DMS 273 treated with DMSO at 0.1 percent for 48 hours (cell line): ENCODE data around the gene PTMA.
A peak's percentile ranks its signal among the peaks of the same experiment; 100 is the strongest.
"Not testable (repeated sequence)": the region's sequence is repeated elsewhere in the genome, so short reads cannot be mapped to it uniquely, and the experiment has no call there.

Experiments
- DNase-seq: peaks from one replicate; lab custom pipeline; 2025; lab: John Stamatoyannopoulos, UW

PTMA gene

DNA sequence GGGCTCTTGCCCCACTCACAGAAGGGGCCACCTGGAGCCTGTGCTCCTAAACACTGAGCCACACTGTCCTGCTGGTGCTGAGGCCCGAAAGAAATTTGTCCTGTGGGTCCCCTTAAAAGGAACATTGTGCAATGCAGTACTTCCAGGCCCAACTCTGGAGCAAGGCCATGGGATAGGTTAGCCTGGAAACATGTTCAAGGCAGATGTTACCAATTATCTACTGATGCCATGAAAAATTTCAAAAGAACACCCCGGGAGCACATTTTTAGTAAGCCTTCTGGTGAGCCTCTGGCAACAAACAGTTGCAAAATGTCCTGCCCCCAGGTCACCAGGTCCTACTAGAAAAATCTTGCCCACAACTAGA, 12.3 kb upstream of the PTMA start:
- no peak for DNase-seq

- no peak for DNase-seq
Observed at GRCh38 chr2:231699006-231699405, 9.3 kb upstream of the PTMA start.

GRCh38 chr2:231701456-231702373, 6.6 kb upstream of the PTMA start:
- peak; percentile 59 for DNase-seq

DNA sequence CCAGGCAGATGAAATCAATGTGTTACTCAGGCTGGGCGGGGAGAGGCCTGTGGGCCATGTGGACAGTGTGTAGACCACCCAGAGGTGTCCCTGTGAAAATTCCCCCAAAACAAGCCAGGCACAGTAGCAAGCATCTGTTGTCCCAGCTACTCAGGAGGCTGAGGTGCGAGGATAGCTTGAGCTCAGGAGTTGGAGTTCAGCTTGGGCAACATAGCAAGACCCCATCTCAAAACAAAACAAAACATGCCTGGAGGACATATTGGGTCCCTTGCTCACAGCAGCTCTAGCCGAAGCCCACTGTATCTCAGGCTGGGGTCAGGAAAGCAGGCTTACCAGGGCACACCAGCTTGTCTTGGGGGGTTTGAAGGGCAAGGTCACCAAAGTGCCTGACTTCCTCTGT, 4.3 kb upstream of the PTMA start:
- no peak for DNase-seq

GRCh38 chr2:231706731-231707624, 1.3 kb upstream of the PTMA start:
- peak; percentile 96 for DNase-seq

DNA sequence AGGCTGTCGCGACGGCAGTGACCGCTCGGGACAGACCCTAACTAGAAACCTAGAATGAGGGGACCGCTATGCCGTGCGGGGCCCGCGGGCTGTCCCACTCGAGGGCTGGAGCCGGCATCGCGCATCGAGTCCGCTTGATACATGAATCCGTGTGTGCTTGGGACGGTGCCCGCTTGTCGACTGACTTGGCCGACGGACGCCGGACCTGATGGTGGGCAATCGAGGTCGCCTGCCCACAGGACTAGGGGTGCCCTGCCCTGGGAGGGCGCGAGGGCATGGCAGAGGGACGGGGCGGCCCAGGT, 749 bp upstream of the PTMA start:
- DNase-seq, result no peak

DNA sequence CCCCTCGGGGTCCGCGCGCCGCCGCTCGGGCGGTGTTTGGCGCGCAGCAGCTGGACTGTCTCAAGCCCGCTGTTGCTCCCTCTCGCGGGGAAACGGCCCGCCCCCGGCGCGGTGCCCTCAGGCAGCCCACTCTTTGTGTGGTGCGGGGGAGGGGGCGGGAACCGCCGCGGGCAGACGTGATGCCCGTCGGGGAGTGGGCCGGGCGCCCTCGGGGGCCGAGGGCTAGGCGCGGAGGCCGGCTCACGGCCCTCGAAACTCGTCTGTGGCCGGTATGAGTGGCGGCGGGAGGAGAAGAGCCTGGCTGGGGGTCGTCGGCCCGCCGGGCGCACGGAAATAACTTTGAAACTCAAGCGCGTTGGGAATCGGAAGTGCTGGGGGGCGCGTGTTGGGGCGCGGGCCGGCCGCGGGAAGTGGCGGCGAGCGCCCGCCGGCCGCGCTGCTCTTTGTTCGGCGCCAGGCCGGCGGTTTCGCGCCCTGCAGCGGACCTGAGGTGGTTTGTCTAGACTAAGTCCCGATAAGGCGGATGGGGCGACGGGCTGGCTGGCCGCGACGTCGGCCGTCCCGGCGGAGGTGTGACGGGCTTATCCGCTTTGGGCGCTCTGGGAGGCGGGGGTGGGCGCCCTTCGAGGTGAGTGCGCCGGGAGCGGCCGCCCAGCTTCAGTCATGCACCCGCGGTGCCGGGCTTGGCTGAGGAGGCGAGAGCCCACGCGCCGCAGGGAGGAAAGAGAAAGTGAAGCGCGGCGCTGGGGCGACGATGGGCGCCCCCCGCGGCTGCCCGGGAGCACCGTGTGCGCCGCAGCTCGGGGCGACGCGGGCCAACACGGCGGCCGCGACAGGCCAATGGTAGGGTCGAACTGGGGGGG, 679 bp downstream of the PTMA start:
- no peak for DNase-seq

GRCh38 chr2:231709636-231709980, 1.3 kb downstream of the PTMA start:
- DNase-seq, result no peak

GRCh38 chr2:231709981-231710798, 1.9 kb downstream of the PTMA start:
- DNase-seq, result peak; percentile 25

- DNase-seq, result no peak
Observed at GRCh38 chr2:231710799-231711676, 2.7 kb downstream of the PTMA start.

DNA sequence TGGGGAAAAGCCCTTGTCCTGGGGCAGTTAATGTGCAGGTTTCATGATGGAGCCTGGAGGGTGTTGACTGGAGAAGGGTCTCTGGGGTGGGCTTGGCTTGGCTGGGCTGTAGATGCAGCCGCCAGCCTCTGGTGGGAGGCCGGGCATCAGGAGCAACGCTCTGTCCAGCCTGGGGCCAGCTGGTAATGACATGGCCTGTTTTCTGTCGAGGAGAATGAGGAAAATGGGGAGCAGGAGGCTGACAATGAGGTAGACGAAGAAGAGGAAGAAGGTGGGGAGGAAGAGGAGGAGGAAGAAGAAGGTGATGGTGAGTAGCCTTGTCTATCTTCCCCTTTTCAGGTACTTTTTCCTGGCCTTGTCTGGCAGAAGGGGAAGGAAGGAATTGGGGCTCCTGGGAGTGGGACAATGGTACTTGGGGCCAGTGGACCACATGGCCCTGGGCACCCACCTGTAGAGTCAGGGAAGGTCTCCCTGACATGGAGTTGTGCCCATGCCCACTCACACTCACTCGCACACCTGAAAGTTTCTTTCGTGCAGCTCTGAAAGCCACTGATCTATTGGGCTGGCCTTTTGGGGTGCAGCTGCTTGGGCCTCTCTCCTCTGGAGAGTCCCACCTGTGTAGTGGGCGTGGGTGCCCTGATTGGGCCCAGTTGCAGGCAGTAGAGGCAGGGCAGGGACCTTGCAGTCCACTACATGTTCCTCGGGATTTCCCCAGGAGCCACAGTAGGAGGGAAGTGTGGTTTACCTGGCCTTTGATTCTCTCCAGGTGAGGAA, 3.5 kb downstream of the PTMA start:
- no peak for DNase-seq

DNA sequence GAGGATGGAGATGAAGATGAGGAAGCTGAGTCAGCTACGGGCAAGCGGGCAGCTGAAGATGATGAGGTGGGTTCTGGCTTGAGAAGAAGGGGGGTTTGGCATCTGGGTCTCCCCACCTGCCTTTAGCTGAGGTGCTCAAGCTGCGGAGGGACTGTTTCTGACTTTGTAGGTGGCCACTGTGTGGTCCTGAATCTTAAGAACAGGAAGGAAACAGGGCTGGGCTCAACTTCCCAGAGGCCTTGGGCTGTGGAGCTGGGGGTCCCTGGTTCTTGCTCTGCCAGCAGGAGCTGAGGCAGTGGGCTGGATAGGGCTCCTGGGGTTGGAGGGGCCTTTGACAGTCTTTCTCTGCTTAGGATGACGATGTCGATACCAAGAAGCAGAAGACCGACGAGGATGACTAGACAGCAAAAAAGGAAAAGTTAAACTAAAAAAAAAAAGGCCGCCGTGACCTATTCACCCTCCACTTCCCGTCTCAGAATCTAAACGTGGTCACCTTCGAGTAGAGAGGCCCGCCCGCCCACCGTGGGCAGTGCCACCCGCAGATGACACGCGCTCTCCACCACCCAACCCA, 4.2 kb downstream of the PTMA start:
- DNase-seq, result not testable (repeated sequence)

- not testable (repeated sequence) for DNase-seq
Observed at GRCh38 chr2:231713406-231713729, 5.0 kb downstream of the PTMA start.

- DNase-seq, result peak; percentile 90
Observed at GRCh38 chr2:231713730-231714638, 5.7 kb downstream of the PTMA start.

- peak; percentile 71 for DNase-seq
Observed at GRCh38 chr2:231714639-231715498, 6.5 kb downstream of the PTMA start.

GRCh38 chr2:231715499-231715837, 7.1 kb downstream of the PTMA start:
- no peak for DNase-seq

DNA sequence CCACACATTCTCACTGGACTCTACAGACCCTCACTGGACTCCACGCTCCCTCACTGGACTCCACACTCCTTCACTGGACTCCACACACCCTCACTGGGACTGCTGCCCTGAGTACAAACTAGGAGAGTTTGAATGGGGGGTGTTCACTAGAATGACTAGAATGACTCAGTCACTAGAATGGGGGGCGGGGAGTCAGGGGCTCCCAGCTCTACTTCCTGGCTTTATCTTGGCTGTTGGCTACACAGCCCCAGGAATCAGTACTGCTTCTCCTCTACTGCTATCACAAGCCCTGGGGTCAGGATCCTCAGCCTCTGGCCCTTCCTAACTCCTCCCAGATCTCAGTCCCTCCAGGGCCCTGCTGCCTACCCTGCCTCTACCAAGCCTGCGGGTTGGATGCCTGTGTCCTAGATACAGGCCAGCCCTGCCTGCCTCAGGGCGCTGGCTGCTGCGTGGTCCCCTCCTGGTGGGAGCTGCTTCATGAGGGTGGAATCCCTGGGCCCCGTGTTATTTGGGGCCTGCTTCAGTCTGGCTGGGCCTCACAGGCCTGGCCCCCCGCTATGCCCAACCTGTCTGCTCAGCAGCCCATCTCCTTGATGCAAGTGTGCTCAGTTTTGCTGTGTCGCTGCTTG, 7.8 kb downstream of the PTMA start:
- DNase-seq, result no peak
